Chondrocyte (in vitro differentiated cells): ENCODE data around the gene ADGRA1. TPM values are rescaled to one million over a fixed set of nuclear protein-coding genes. Genes with fewer than 3 reads are reported as not detected.

ENCODE experiments used
- DNase-seq: peaks from one replicate; pipeline ENCODE4 v3.0.0; 2021; ENCODE audit warnings: mixed read lengths, low spot score
- H3K27ac Mint-ChIP-seq: one replicate; pipeline ENCODE4 v1.8.0; 2021; ENCODE audit warnings: mild to moderate bottlenecking, moderate library complexity, mixed read lengths; ENCODE audit not compliant: unreplicated experiment
- H3K27me3 Mint-ChIP-seq: 2 replicates; pipeline ENCODE4 v1.8.0; 2021; ENCODE audit warnings: low read depth, mixed read lengths
- H3K36me3 Mint-ChIP-seq: 2 replicates; pipeline ENCODE4 v1.8.0; 2021; ENCODE audit warnings: low read depth, mixed read lengths
- H3K4me1 Mint-ChIP-seq: 2 replicates; pipeline ENCODE4 v1.8.0; 2021; ENCODE audit warnings: low read depth, mild to moderate bottlenecking, mixed read lengths
- H3K4me3 Mint-ChIP-seq: one replicate; pipeline ENCODE4 v1.8.0; 2021; ENCODE audit warnings: mild to moderate bottlenecking, moderate library complexity, mixed read lengths; ENCODE audit not compliant: unreplicated experiment
- H3K9me3 Mint-ChIP-seq: 2 replicates; pipeline ENCODE4 v1.8.0; 2021; ENCODE audit warnings: low read depth, mixed read lengths
- CTCF ChIP-seq: fragments of 200-600 bp; sonication (generic); IDR thresholded peaks from 2 replicates; pipeline ENCODE4 v1.5.0; 2021; ENCODE audit warnings: antibody characterized with exemption, mild to moderate bottlenecking, moderate library complexity
- total RNA-seq: library from RNA; stranded (reverse); gene quantifications from 3 replicates; pipeline ENCODE4 v1.2.1, GENCODE V29; 2021

Gene ADGRA1
- total RNA-seq, 1 donor from 2014 or later = not detected

- Mint-ChIP-seq H3K9me3 (no peaks in the 10 kb centered on the region), H3K4me1 (peaks cover 7% of the 10 kb centered on the region), H3K4me3 (no peak overlapping the region), H3K36me3 (no peaks in the 10 kb centered on the region), H3K27ac (peak overlapping the region; percentile 27), H3K27me3 (peaks cover 10% of the 10 kb centered on the region)
- DNase-seq = no peak
- no peak for TF ChIP-seq CTCF
These were observed 20.3 kb upstream of the ADGRA1 start for GRCh38 chr10:133067149-133068105.

GRCh38 chr10:133068111-133069032 is 19.4 kb upstream of the ADGRA1 start:
- peaks cover 12% of the 10 kb centered on the region for H3K27me3 Mint-ChIP-seq
- H3K9me3 Mint-ChIP-seq = no peaks in the 10 kb centered on the region

GRCh38 chr10:133069033-133069525 is 18.6 kb upstream of the ADGRA1 start:
- no peak overlapping the region for H3K4me3 Mint-ChIP-seq
- peaks cover 7% of the 10 kb centered on the region for H3K4me1 Mint-ChIP-seq
- H3K36me3 Mint-ChIP-seq = no peaks in the 10 kb centered on the region
- TF ChIP-seq CTCF = no peak
- H3K9me3 Mint-ChIP-seq = no peaks in the 10 kb centered on the region
- no peak for DNase-seq
- no peak overlapping the region for H3K27ac Mint-ChIP-seq
- peaks cover 12% of the 10 kb centered on the region for H3K27me3 Mint-ChIP-seq

More at GRCh38 chr10:133068111-133069032, 19.4 kb upstream of the ADGRA1 start:
- H3K4me3 Mint-ChIP-seq = no peak overlapping the region
- no peak for DNase-seq
- H3K36me3 Mint-ChIP-seq = no peaks in the 10 kb centered on the region
- TF ChIP-seq CTCF = no peak
- H3K27ac Mint-ChIP-seq = no peak overlapping the region
- H3K4me1 Mint-ChIP-seq = peaks cover 7% of the 10 kb centered on the region

- Mint-ChIP-seq H3K27me3 (peaks cover 12% of the 10 kb centered on the region), H3K36me3 (no peaks in the 10 kb centered on the region), H3K4me3 (no peak overlapping the region), H3K4me1 (peaks cover 7% of the 10 kb centered on the region), H3K9me3 (peaks cover 3% of the 10 kb centered on the region), H3K27ac (no peak overlapping the region)
- TF ChIP-seq CTCF = no peak
- DNase-seq = no peak
These were observed 17.3 kb upstream of the ADGRA1 start for GRCh38 chr10:133070405-133070804.

- Mint-ChIP-seq H3K36me3 (no peaks in the 10 kb centered on the region), H3K4me3 (no peak overlapping the region), H3K27me3 (peaks cover 12% of the 10 kb centered on the region), H3K4me1 (peaks cover 7% of the 10 kb centered on the region), H3K27ac (no peak overlapping the region), H3K9me3 (peaks cover 3% of the 10 kb centered on the region)
- no peak for TF ChIP-seq CTCF
- no peak for DNase-seq
These were observed 16.9 kb upstream of the ADGRA1 start for GRCh38 chr10:133070810-133071209.
